Gastrocnemius medialis (tissue), 4 donors: ENCODE data around the gene LRG1. TPM values are rescaled to one million over a fixed set of nuclear protein-coding genes. Genes with fewer than 3 reads are reported as not detected.
A peak's percentile ranks its signal among the peaks of the same experiment; 100 is the strongest.

Experiments used
- ATAC-seq, 2 donors: fragments of 150-250 bp; one replicate each; pipeline ENCODE4 v1.9.1; 2016
- DNase-seq, 2 donors: peaks; one replicate each; pipeline ENCODE4 v3.0.0-alpha.2; 2019
- H3K27ac ChIP-seq, 4 donors: fragments of 200-600 bp; sonication (generic); 1 replicate in 1 of 4; 2 replicates in 3 of 4; pipeline ENCODE4 v1.5.1; 2016 to 2018; ENCODE audit warnings: mild to moderate bottlenecking in 2 of 4, moderate library complexity in 1 of 4
- H3K27me3 ChIP-seq, 3 donors: fragments of 200-600 bp; sonication (generic) in 2 of 3; 1 replicate in 1 of 3; 2 replicates in 2 of 3; pipeline versions ENCODE4 v1.5.1 to v1.6.0; 2016 to 2019; ENCODE audit warnings: mild to moderate bottlenecking in 1 of 3, moderate library complexity in 1 of 3
- H3K36me3 ChIP-seq, 2 donors: fragments of 200-600 bp; sonication (generic) in 1 of 2; one replicate each; pipeline ENCODE4 v1.5.1; 2017 to 2018
- H3K4me1 ChIP-seq, 2 donors: fragments of 200-600 bp; sonication (generic) in 1 of 2; one replicate each; pipeline ENCODE4 v1.5.1; 2016 to 2017; ENCODE audit warnings: mild to moderate bottlenecking in 2 of 2
- H3K4me3 ChIP-seq, 4 donors: fragments of 200-600 bp; sonication (generic) in 3 of 4; 1 replicate in 1 of 4; 2 replicates in 3 of 4; pipeline ENCODE4 v1.5.1; 2016 to 2019; ENCODE audit warnings: mild to moderate bottlenecking in 2 of 4
- H3K9me3 ChIP-seq, 3 donors: fragments of 200-600 bp; sonication (generic) in 2 of 3; 1 replicate in 1 of 3; 2 replicates in 2 of 3; pipeline ENCODE4 v1.5.1; 2016 to 2019
- POLR2A ChIP-seq, 2 donors: fragments of 450-650 bp; IDR thresholded peaks; one replicate each; pipeline ENCODE4 v1.6.1; 2017; ENCODE audit warnings: antibody characterized with exemption in 2 of 2, mild to moderate bottlenecking in 2 of 2, moderate library complexity in 2 of 2
- in situ Hi-C, 4 donors: fragments of 200-750 bp; cut with MboI; loops; one replicate each; pipeline versions ENCODE4 v1.15.0 to v1.8.0; 2017; ENCODE audit warnings: low sequenced_read_pairs in 4 of 4
- intact Hi-C: fragments of 100-400 bp; cut with DNase I; formaldehyde crosslinking; loops from one replicate; pipeline ENCODE4 v1.15.1; 2023; ENCODE audit warnings: low total_unique reads
- total RNA-seq, 4 donors: library from RNA; depleted of rRNA; stranded (reverse); fragments of >200 nt; gene quantifications; one replicate each; pipeline versions ENCODE4 v1.1.0 to v1.2.3, GENCODE V29; 2016
- TF ChIP-seq, protein P1 (sequence below), 5 experiments: fragments of 450-650 bp in 3 of 5; fragments of 200-600 bp in 2 of 5; sonication (generic) in 2 of 5; IDR thresholded peaks in 4 of 5; conservative IDR thresholded peaks in 1 of 5; 1 replicate in 4 of 5; 2 replicates in 1 of 5; pipeline ENCODE4 v1.5.1; 2016 to 2019; ENCODE audit warnings: antibody characterized with exemption in 5 of 5, mild to moderate bottlenecking in 3 of 5, moderate library complexity in 3 of 5

The LRG1 gene
- total RNA-seq, 4 donors from 2014 or later, result 0.15 to 2.7 (median 0.98) TPM; not detected in 1

DNA sequence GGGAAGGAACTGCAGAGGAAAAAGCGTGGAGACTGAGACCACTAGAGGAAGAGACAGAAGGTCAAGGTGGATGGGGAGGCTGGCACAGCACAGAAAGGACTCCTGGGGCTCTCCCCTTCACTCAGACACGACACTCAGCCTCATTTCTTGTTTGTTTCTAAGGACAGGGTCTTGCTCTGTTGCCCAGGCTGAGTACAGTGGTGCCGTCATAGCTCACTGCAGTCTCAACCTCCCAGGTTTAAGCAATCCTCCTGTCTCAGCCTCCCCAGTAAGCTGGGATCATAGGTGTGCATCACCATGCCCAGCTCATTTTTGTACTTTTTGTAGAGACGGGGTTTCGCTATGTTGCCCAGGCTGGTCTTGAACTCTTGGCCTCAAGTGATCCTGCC, 31.1 kb upstream of the LRG1 start:
- H3K9me3 ChIP-seq, result no peaks in the 10 kb centered on the region
- TF ChIP-seq, protein P1, sequence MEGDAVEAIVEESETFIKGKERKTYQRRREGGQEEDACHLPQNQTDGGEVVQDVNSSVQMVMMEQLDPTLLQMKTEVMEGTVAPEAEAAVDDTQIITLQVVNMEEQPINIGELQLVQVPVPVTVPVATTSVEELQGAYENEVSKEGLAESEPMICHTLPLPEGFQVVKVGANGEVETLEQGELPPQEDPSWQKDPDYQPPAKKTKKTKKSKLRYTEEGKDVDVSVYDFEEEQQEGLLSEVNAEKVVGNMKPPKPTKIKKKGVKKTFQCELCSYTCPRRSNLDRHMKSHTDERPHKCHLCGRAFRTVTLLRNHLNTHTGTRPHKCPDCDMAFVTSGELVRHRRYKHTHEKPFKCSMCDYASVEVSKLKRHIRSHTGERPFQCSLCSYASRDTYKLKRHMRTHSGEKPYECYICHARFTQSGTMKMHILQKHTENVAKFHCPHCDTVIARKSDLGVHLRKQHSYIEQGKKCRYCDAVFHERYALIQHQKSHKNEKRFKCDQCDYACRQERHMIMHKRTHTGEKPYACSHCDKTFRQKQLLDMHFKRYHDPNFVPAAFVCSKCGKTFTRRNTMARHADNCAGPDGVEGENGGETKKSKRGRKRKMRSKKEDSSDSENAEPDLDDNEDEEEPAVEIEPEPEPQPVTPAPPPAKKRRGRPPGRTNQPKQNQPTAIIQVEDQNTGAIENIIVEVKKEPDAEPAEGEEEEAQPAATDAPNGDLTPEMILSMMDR (IDR thresholded peaks at IDR 0.05 in 4 of 5, conservative IDR thresholded peaks at IDR 0.05 in 1 of 5), result no peak
- TF ChIP-seq POLR2A (IDR thresholded peaks at IDR 0.05), result no peak
- H3K4me1 ChIP-seq, result no peaks in the 10 kb centered on the region
- no peak overlapping the region for H3K27ac ChIP-seq
- no peak overlapping the region for H3K4me3 ChIP-seq
- ATAC-seq (no peak), DNase-seq (no peak)
- in situ Hi-C loops (loop anchor here in 1 of 4 donors (10.0 kb wide), 1 partner anchor 64 kb away; the partner anchor contains the start of gene TNFAIP8L1), intact Hi-C loops (no loop called here)
- peaks cover 0 to 4% (median 0%) of the 10 kb centered on the region in 3 donors for H3K27me3 ChIP-seq
- H3K36me3 ChIP-seq, result no peaks in the 10 kb centered on the region

DNA sequence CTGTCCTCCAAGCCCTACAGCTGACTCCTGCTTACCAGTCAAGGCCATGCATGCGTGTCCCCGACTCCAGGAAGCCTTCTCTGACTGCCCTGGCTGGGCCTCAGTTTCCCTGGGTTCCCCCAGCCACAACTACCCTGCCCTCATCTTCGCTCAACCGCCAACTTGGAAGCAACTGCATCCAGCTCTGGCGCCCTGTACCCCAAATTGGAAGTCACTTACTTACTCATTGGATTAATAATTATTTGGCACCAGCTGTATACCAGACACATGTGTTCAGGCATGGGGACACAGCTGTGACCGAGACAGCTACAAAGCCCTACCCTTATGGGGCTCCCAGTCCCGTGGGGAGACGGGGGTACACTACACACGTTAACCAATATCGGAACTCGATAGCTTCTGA, 30.6 kb upstream of the LRG1 start:
- ATAC-seq, result no peak
- in situ Hi-C loops, result loop anchor here in 1 of 4 donors (10.0 kb wide), 1 partner anchor 64 kb away; the partner anchor contains the start of gene TNFAIP8L1
- H3K27ac ChIP-seq, result no peak overlapping the region
- H3K4me1 ChIP-seq, result no peaks in the 10 kb centered on the region
- intact Hi-C loops, result no loop called here
- H3K27me3 ChIP-seq, result peaks cover 0 to 2% (median 0%) of the 10 kb centered on the region in 3 donors
- no peak for TF ChIP-seq POLR2A (IDR thresholded peaks at IDR 0.05)
- TF ChIP-seq, protein P1 (IDR thresholded peaks at IDR 0.05 in 4 of 5, conservative IDR thresholded peaks at IDR 0.05 in 1 of 5), result no peak
- H3K9me3 ChIP-seq, result no peaks in the 10 kb centered on the region
- H3K4me3 ChIP-seq, result no peak overlapping the region
- no peaks in the 10 kb centered on the region for H3K36me3 ChIP-seq
- no peak for DNase-seq

DNA sequence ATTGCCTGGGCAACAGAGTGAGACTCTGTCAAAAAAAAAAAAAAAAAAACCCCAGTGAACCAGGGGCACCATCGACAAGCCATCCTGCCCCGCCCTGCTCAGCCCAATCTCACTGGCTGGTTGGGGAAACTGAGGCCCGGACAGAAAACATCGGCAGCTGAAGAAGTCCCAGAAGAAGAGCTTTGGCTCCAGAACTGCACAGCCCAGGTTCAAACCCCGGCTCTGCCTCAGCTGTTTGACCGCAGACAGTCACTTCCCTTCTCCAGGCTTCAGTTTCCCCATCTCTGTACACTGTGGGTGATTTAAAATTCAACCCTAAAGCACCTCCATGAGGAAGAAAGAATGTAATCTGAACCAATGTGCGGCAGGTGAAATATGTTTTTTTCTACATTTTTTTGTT, 29.1 kb upstream of the LRG1 start:
- H3K27ac ChIP-seq, result no peak overlapping the region
- in situ Hi-C loops (no loop called here), intact Hi-C loops (no loop called here)
- DNase-seq, result no peak
- ATAC-seq, result no peak
- no peak overlapping the region for H3K4me3 ChIP-seq
- H3K27me3 ChIP-seq, result no peaks in the 10 kb centered on the region
- no peaks in the 10 kb centered on the region for H3K36me3 ChIP-seq
- TF ChIP-seq, protein P1 (IDR thresholded peaks at IDR 0.05 in 4 of 5, conservative IDR thresholded peaks at IDR 0.05 in 1 of 5), result no peak
- no peak for TF ChIP-seq POLR2A (IDR thresholded peaks at IDR 0.05)
- no peaks in the 10 kb centered on the region for H3K9me3 ChIP-seq
- no peaks in the 10 kb centered on the region for H3K4me1 ChIP-seq

DNA sequence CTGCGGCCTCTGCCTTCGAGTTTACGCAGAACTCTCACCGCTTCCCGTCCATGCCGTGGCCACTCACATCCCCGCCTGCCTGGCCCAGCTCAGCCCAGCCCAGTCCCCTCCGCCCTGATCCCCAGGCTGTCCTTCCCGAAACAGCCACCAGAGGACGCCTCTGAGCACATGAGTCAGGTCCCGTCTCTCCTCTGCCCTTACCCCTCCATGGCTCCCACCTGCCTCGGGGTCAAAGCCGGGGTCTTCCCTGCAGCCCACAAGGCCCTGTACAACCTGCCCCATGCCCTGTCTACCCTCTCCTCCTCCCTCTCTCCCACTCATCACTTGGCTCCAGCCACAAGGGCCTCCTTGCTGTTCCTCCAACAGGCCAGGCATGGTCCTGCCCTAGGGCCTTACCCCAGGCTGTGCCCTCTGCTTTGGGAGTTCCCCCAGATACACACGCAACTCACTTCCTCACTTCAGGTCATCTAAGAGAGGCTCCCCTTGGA, 27.8 kb upstream of the LRG1 start:
- DNase-seq, result no peak
- no peaks in the 10 kb centered on the region for H3K9me3 ChIP-seq
- intact Hi-C loops (no loop called here), in situ Hi-C loops (no loop called here)
- ATAC-seq, result peak; percentile 13 to 22
- TF ChIP-seq, protein P1 (IDR thresholded peaks at IDR 0.05 in 4 of 5, conservative IDR thresholded peaks at IDR 0.05 in 1 of 5), result peak; percentile 50 to 80 (median 68)
- no peak for TF ChIP-seq POLR2A (IDR thresholded peaks at IDR 0.05)
- peak overlapping the region in 2 of 4 donors; percentile 39 to 52 for H3K27ac ChIP-seq
- no peaks in the 10 kb centered on the region for H3K27me3 ChIP-seq
- no peak overlapping the region for H3K4me3 ChIP-seq
- H3K4me1 ChIP-seq, result no peaks in the 10 kb centered on the region
- H3K36me3 ChIP-seq, result no peaks in the 10 kb centered on the region
